Amniotic epithelial cell (primary cell): Measurements from ENCODE around the gene SCYL2.
"Not testable (repeated sequence)": the region's sequence is repeated elsewhere in the genome, so short reads cannot be mapped to it uniquely, and the experiment has no call there.

Experiments used
- DNase-seq: peaks from one replicate; pipeline ENCODE4 v3.0.0-alpha.2; 2010; ENCODE audit warnings: low read depth

The SCYL2 gene

DNA sequence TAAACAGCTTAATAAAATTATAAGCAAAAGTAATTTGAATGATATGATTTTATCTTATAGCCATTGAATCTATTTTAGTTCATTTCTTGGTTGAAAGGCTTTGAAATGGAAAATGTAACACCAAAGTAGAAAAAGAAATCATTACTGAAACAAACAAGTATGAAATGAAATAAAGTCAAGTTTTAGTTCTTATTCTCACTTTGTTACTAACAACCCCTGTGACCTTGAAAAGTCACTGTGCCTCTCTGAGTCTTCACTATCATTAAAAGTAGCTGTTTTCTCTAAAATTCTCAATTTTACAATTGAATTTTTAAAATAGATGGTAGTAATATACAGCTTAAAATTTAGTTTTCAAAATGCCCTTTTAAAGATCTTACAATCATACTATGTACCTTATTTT lies 57.5 kb downstream of the SCYL2 start:
- no peak for DNase-seq

- peak; percentile 29 for DNase-seq
Measured at GRCh38 chr12:100326208-100326607, 59.2 kb downstream of the SCYL2 start.

DNA sequence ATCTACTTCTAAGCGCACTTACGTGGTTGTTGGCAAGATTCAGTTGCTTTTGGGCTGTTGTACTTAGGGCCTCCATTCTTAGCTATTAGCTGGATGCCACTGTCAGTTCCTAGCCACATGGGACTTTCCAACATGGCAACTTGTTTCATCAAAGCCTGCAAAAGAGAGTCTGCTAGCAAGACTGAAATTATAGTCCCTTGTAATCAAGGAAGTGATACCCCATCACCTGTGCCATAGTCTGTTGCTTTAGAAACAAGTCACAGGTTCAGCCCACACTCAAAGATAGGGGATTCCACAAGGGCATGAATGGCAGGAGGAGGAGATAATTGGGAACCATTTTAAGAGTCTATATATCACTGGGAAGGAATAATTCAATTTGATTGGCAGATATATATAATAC lies 62.8 kb downstream of the SCYL2 start:
- no peak for DNase-seq

DNA sequence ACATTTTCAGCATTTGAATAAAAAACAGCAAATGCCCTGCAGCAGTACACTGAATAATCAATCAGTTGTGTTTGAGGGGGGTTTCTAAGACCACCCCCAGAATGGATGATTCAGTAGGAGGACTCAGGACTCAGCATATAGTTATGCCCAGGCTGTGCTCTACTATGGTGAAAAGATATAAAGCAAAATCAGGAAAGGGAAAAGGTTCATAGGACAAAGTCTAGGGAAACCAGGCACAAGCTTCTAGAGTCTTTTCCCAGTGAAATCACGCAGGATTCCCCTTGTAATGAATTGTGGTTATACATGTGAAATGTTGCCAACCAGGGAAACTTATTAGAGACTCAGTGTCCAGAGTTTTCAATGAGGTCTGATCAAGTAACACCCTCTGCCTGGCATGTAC lies 64.9 kb downstream of the SCYL2 start:
- DNase-seq: no peak

- DNase-seq: no peak
Measured at GRCh38 chr12:100332852-100333251, 65.9 kb downstream of the SCYL2 start.

- DNase-seq: no peak
Measured at GRCh38 chr12:100337299-100337698, 70.3 kb downstream of the SCYL2 start.

DNA sequence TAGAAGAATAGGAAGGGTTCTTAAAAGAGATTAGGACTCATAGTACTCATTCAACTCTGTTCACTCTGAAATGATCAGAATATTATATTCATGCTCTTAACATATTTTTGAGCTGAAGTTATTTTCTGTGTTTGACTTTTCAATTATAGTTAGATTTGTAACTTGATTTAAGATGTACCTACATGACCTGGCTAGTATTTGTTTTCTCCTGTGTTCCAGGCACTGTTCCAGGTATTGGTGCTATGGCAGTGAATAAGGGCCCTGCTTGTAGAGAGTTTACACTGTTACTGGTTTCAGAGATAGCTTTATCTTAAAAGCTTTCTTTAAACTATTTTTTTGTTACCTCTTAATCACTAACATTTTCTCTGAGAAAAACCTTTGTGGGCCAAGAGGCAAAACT lies 70.8 kb downstream of the SCYL2 start:
- DNase-seq: no peak

DNA sequence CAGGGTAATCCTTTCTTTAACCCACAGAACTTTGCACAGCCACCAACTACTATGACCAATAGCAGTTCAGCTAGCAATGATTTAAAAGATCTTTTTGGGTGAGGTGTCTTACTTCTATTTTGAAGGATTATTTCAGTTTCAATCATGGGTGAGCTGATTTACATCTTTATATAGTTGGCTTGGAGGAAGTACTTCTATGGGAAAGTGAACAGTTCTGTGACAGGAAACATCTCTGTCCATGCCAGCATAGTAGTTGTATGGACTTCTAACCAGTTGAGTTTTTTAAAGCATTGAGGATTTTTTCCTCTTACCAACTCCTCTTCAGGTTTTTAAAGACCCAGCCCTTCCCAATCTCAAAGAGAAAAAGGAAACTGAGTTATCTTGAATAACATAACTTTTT lies 72.1 kb downstream of the SCYL2 start:
- no peak for DNase-seq

- not testable (repeated sequence) for DNase-seq
Measured at GRCh38 chr12:100342897-100343296, 75.9 kb downstream of the SCYL2 start.

- not testable (repeated sequence) for DNase-seq
Measured at GRCh38 chr12:100344351-100344750, 77.4 kb downstream of the SCYL2 start.

- no peak for DNase-seq
Measured at GRCh38 chr12:100345020-100345767, 78.2 kb downstream of the SCYL2 start.

DNA sequence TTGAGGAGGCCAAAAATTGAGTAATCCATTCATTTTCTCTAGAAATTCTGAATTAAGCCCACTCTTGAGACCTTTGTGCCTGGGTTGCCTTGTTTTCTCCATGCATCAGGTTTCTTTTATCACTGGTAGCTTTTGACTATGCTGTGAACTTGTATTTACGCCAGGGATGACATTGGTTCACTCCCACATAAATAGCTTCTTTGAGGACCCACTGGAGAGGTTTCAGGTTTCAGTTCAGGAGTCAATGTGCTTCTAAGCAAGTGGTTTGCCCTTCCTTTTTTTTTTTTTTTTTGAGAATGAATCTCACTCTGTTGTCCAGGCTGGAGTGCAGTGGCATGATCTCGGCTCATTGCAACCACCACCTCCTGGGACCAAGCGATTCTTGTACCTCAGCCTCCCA lies 79.7 kb downstream of the SCYL2 start:
- peak; percentile 27 for DNase-seq

DNA sequence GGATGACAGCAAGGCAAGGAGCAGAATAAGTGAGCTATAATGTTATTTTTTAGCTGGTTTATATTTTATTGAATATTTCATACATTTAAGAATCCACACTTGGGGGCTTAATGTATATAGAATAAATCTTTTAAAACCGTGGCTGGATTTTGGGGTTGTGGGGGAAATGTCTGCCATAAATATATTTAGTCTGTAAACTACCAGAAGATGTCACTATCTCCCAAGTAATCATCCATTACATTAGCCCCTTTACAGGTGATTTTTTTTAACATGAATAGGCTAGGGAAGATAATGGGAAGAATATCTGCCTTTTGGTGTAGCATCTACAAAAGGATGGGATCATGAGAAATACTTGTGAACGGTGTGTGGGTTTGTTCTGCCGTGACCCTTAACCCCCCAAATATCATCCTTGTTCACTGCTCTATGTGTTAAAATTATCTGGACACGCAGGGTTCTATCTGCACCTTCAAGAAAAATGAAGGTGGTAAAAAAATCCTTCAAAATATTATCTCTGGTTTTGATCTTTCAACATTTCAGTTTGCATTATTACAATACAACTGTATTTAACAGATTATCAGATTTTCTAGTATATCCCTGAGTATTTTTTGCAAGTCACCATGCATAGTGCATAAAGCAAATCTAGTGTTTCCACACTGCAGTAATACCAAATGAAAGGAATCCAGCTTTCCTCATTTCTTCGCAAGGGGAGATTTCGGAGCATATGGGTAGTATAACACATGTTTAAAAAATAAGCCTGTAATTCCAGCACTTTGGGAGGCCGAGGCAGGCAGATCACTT lies 81.9 kb downstream of the SCYL2 start:
- peak; percentile 17 for DNase-seq

DNA sequence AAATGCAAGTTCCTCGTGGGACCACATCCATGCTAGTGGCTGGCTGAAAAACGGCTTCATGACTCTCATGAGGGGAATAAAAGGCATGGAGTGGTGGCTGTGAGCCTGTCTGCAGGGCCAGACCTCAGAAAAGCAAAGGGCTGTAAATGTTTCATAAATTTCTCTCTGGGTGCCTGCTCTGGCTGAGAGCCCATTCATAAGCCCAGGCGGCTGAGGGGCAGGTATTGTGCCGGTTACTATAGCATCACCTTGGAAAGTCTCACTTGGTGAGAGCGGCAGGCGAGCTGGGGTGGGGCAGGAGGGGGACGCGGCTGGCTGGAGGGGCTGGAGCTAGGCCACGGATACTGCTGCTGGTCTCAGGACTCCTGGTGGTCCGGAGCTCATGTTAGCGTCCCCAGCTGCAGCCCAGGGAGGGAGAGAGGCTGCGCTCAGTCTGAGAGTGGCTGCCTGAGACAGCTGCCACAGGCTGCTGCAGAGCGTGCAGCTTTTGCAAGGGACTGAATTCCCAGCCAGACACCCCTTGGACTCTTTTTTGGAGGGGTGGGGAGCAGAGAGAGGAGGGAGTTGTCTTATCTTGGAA lies 89.8 kb downstream of the SCYL2 start, which contains the start of gene SLC17A8:
TSS of gene SLC17A8 (plus strand) at position 431 of the 580 bp plus-strand sequence. CDS start 318 bp downstream, outside the sequence.
- no peak for DNase-seq

DNA sequence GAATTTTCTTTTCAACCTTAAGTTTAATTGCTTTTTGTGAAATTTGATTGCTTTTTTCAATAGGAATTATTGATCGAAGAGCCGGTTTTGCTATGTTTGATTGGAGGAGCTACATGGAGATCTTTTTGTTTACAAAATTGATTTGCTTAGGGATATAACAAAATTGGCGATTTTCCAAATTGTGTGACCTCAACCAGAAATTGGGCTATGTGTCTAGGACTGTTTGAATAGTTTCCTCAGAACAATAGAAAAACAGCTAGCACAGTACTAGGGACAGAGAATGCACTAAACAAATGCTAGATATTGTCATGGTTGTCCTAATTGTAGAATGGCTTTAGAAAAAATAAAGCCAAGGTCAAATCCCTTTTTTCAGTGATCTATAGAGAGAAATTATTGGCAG lies 92.3 kb downstream of the SCYL2 start:
- no peak for DNase-seq

DNA sequence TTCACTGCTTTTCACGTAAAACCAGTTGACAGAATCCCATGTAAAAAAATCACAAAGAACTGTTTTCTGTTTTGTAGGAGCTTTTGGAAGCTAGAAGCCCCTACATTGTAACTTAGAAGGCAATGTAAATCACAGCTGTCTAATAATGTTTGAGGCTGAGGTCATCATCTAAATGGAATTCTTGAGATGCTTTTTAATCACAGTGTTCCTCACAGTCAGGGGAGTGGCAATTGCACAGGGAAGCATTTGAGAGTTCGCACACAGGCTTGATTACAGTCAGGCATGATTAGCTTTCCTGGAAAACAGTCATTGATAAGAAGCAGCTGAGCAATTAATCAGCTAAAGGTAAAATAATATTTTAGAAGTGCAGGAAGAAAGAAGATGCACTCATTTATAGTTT lies 92.8 kb downstream of the SCYL2 start:
- DNase-seq: peak; percentile 17

DNA sequence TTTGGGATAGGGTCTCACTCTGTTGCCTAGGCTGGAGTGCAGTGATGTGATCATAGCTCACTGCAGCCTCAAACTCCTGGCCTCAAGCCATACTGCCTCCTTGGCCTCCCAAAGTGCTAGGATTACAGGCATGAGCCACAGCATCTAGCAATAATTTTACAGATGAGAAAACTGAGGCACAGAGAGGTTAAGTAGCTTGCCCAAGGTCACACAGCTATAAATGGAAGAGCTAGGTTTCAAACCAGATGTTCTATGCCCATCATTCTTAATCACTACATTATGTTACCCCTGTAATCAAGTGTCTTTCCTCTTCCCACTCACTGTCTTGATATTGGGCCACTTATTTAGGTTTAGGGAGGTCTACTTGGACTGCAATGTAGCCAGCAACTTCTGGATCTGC lies 93.5 kb downstream of the SCYL2 start:
- no peak for DNase-seq

- no peak for DNase-seq
Measured at GRCh38 chr12:100364324-100364723, 97.3 kb downstream of the SCYL2 start.

DNA sequence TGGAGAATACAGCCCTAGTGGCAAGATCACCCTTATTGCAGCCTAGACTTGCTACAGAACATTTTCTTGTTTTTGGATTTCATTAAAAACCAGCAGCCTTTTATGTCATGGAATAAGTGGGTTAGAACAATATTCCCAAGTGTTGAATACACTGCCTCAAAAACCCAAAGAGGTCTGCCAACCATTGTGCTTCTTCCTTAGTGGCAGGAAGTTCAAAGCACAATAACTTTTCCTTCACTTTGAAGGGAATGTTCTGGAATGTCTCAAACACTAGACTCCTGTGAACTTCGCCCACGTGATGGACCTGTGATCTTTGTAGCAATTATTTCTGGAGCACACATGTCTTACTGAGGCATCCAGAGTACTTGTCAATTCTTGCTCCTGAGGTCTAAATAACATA lies 98.4 kb downstream of the SCYL2 start:
- DNase-seq: no peak

DNA sequence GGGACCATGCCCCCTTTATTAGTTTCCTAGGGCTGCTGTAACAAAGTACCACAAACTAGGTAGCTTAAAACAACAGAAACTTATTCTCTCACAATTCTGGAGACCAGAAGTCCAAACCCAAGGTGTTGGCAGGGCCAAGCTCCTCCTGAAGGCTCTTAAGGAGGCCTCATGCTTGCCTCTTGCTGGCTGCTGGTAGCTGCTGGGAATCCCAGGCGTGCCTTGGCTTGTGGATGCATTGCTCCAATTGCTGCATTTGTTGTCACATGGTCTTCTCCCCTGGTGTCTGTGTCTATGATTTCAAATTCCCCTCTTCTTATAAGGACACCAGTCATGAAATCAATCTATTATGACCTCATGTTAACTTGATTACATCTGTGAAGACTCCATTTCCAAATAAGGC lies 101.1 kb downstream of the SCYL2 start:
- DNase-seq: no peak

GRCh38 chr12:100371146-100371545 lies 104.2 kb downstream of the SCYL2 start:
- no peak for DNase-seq

- no peak for DNase-seq
Measured at GRCh38 chr12:100372853-100373640, 106.1 kb downstream of the SCYL2 start.
